ENCODE data around the gene TSC2.

DNA sequence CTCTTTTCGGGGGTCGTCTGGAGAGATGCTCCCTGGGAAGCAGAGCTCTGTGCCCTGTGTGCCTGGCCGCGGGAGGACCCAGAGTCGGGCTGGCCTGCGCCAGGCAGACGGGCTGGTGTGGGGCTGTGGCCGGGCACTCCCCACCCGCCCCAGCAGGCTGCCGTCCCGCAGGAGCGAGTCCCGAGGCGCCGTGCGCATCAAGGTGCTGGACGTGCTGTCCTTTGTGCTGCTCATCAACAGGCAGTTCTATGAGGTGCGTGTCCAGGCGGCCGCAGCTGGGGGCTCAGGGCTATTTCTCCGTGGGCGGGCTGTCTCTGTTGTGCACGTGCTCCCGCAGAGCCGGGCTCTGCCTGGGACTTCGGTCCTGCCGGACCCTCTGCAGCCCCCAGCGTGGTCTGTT, 15.0 kb downstream of the TSC2 start:
- TF ChIP-seq, protein P1, sequence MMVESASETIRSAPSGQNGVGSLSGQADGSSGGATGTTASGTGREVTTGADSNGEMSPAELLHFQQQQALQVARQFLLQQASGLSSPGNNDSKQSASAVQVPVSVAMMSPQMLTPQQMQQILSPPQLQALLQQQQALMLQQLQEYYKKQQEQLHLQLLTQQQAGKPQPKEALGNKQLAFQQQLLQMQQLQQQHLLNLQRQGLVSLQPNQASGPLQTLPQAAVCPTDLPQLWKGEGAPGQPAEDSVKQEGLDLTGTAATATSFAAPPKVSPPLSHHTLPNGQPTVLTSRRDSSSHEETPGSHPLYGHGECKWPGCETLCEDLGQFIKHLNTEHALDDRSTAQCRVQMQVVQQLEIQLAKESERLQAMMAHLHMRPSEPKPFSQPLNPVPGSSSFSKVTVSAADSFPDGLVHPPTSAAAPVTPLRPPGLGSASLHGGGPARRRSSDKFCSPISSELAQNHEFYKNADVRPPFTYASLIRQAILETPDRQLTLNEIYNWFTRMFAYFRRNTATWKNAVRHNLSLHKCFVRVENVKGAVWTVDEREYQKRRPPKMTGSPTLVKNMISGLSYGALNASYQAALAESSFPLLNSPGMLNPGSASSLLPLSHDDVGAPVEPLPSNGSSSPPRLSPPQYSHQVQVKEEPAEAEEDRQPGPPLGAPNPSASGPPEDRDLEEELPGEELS (CRISPR knock-in tag; IDR thresholded peaks at IDR 0.05) = no peak
- TF ChIP-seq CTCF (IDR thresholded peaks at IDR 0.05) = no peak
- TF ChIP-seq, protein P2, sequence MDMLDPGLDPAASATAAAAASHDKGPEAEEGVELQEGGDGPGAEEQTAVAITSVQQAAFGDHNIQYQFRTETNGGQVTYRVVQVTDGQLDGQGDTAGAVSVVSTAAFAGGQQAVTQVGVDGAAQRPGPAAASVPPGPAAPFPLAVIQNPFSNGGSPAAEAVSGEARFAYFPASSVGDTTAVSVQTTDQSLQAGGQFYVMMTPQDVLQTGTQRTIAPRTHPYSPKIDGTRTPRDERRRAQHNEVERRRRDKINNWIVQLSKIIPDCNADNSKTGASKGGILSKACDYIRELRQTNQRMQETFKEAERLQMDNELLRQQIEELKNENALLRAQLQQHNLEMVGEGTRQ (CRISPR knock-in tag; IDR thresholded peaks at IDR 0.05) = no peak
- TF ChIP-seq ZMAT4 (CRISPR knock-in tag; IDR thresholded peaks at IDR 0.05) = no peak
- no peak for TF ChIP-seq JUN (CRISPR knock-in tag; IDR thresholded peaks at IDR 0.05)
- TF ChIP-seq ZNF263 (CRISPR knock-in tag; IDR thresholded peaks at IDR 0.05; ENCODE audit: low read depth) = no peak
- no peak for TF ChIP-seq ZNF416 (CRISPR knock-in tag; IDR thresholded peaks at IDR 0.05)
- no peak for TF ChIP-seq SP1 (CRISPR knock-in tag; conservative IDR thresholded peaks at IDR 0.05)
- TF ChIP-seq NR3C1 (CRISPR knock-in tag; conservative IDR thresholded peaks at IDR 0.05; ENCODE audit: low read depth) = no peak
- TF ChIP-seq TEAD4 (CRISPR knock-in tag; IDR thresholded peaks at IDR 0.05) = no peak
